GM13977 (cell line): ENCODE data around the gene MMP23B.

Experiments used
- DNase-seq: peaks from one replicate; pipeline ENCODE4 v3.0.0; 2012; ENCODE audit warnings: low spot score
- in situ Hi-C: fragments of 300-500 bp; cut with MboI; formaldehyde crosslinking; loops from one replicate; pipeline ENCODE4 v1.12.0; 2022; ENCODE audit warnings: low sequenced_read_pairs, low pct_unique_long_range_greater_than_20kb, mixed read lengths, inconsistent platforms; ENCODE audit not compliant: unreplicated experiment
- TF ChIP-seq, protein P1 (sequence below): IDR thresholded peaks from 2 replicates; pipeline ENCODE4 v1.5.1; 2012; ENCODE audit warnings: mild to moderate bottlenecking, control low read depth; ENCODE audit not compliant: insufficient read depth; ENCODE audit errors: extremely low read depth, missing control alignments

MMP23B gene

DNA sequence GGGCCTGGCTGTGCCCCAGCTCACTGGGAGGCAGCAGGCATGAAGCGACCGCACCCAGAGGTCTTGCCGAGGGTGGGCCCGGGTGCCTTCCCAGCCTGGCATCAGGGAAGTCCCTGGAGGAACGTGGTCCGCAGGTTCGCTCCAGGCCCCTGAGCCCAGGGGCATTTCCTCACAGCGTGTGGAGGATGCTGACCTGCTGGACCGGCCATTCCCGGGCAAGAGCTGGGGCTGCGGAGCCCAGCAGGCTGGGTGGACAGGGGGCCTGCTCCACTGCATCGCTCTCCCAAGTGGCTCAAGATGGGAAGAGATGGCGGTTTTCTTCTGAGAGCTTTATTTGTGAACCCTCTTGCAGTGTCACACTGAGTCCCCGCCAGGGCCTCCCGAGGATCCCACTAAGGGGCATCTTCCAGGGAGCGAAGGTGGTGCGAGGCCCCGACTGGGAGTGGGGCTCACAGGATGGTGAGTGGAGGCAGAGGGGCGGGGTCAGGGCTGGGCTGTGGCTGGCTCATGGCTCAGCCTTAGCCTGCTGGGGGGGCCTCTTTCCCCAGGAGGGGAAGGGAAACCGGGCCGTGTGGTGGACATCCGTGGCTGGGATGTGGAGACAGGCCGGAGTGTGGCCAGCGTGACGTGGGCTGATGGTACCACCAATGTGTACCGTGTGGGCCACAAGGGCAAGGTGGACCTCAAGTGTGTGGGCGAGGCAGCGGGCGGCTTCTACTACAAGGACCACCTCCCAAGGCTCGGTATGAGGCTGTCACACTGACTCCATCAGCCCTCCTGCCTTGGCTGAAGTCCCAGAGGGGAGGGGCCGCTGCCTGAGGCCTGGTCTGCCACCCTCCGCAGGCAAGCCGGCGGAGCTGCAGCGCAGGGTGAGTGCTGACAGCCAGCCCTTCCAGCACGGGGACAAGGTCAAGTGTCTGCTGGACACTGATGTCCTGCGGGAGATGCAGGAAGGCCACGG lies 7.2 kb upstream of the MMP23B start:
- TF ChIP-seq, protein P1, sequence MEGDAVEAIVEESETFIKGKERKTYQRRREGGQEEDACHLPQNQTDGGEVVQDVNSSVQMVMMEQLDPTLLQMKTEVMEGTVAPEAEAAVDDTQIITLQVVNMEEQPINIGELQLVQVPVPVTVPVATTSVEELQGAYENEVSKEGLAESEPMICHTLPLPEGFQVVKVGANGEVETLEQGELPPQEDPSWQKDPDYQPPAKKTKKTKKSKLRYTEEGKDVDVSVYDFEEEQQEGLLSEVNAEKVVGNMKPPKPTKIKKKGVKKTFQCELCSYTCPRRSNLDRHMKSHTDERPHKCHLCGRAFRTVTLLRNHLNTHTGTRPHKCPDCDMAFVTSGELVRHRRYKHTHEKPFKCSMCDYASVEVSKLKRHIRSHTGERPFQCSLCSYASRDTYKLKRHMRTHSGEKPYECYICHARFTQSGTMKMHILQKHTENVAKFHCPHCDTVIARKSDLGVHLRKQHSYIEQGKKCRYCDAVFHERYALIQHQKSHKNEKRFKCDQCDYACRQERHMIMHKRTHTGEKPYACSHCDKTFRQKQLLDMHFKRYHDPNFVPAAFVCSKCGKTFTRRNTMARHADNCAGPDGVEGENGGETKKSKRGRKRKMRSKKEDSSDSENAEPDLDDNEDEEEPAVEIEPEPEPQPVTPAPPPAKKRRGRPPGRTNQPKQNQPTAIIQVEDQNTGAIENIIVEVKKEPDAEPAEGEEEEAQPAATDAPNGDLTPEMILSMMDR: no peak
- DNase-seq: no peak
- in situ Hi-C loops: no loop called here

DNA sequence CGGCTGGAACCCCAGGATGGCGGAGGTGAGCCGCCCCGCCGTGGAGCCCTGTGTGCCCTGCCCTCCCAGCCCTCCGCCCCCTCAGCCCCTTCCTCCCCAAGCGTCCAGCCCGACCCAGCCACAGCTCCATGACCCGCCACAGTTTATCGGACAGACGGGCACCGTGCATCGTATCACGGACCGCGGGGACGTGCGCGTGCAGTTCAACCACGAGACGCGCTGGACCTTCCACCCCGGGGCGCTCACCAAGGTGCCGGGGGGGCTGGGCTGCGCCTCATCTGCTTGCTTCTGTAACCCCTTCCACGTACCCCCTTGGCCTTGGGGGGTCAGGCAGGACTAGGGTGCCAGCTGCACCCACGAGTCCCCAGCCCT lies 6.6 kb upstream of the MMP23B start:
- in situ Hi-C loops: no loop called here
- no peak for DNase-seq
- TF ChIP-seq, protein P1: no peak

DNA sequence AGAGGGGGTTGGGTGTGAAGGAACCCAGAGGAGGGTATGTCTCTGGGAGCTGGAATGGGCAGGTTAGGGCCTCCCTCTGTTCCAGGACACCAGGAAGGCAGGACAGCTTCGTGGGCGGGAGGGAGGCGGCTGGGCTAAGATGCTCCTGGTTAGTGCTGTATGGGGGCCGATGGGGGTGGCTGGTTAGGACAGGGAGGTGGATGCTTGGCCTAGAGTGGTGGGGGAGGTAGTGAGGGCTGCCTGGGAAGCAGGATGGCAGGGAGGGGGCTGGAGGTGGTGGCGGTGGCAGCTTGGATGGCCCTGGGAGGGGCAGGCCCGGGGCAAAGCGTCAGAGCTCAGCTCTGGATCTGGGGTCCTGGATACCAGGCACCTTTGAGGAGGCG lies 6.2 kb upstream of the MMP23B start:
- no peak for DNase-seq
- in situ Hi-C loops: no loop called here
- TF ChIP-seq, protein P1: no peak

DNA sequence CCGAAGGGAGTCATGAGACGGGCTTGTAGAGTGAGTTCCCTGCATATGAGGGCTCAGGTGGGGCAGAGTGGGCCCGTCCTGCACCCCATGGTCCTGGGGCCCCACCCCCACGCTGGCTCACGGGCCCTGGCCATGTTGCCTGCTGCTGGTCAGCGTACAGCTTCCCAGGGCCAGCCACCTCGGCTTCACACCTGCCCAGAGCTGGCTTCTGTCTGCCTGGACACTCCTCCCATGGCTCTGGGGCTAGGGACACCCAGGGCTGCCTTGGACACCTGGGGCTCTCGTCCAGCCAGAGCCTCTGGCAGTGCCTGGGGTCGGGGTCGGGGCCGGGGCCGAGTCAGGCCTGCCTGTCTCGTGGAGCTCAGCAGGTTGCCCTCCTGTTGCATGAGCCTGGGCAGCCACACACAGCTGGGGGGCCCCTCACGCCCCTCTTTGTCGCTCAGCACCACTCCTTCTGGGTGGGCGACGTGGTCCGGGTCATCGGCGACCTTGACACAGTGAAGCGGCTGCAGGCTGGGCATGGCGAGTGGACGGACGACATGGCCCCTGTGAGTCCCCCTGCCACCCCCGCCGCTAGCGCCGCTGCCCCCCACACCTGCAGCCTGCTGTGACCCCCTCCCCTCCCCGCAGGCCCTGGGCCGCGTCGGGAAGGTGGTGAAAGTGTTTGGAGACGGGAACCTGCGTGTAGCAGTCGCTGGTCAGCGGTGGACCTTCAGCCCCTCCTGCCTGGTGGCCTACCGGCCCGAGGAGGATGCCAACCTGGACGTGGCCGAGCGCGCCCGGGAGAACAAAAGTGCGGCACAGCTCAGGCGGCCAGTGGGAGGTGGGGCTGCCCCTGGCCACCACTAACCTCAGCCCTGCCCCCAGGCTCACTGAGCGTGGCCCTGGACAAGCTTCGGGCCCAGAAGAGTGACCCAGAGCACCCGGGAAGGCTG lies 5.5 kb upstream of the MMP23B start:
- in situ Hi-C loops: no loop called here
- DNase-seq: no peak
- TF ChIP-seq, protein P1: no peak

DNA sequence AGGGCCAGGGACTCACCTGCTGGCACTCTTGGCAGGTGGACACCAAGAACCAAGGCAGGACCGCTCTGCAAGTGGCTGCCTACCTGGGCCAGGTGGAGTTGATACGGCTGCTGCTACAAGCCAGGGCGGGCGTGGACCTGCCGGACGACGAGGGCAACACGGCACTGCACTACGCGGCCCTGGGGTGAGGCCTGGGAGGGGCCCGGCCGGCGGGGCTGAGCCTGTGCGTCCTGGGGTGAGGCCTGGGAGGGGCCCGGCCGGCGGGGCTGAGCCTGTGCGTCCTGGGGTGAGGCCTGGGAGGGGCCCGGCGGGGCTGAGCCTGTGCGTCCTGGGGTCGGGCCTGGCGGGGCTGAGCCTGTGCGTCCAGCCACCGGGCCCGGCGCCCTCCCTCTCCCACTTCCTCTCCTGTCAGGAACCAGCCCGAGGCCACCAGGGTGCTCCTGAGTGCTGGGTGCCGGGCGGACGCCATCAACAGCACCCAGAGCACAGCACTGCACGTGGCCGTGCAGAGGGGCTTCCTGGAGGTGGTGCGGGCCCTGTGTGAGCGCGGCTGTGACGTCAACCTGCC lies 4.6 kb upstream of the MMP23B start:
- no peak for DNase-seq
- in situ Hi-C loops: no loop called here
- TF ChIP-seq, protein P1: no peak
